ENCODE measurements around the gene MAGI1.

The MAGI1 gene

GRCh38 chr3:65988411-65989180, 50.1 kb downstream of the MAGI1 start:
- ChIA-PET POLR2A (no interaction called here), CTCF (no interaction called here)
- DNase-seq (ENCODE audit: extremely low spot score) = no peak
- no peak for TF ChIP-seq CTCF (IDR thresholded peaks at IDR 0.05; ENCODE audit: control extremely low read depth, extremely low read depth, low read depth, missing control alignments)

DNA sequence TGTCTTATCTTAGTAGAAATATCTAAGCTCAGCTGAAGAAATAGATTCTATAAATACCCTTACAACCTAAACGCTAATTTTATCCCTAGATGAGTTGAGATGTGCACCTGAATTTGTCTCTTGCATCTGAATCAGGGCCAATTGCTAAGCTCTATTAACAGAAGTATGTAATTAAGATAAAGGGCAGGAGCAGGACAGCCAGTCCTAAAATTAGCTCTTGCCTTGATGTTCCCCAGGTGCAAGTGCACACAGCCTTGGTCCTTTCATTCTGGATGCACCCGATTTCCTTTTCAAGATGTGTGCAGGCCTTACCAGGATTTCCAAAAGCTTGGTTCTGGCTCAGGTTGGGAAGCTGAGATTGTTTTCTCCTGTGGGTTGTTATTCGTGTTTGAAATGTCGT, 52.4 kb downstream of the MAGI1 start:
- no peak for DNase-seq (ENCODE audit: extremely low spot score)
- ChIA-PET POLR2A (no interaction called here), CTCF (interaction anchor here (0.6 to 1.8 kb wide), 5 partner anchors 8 to 836 kb away, joined by 3 to 9 read pairs (median 4); no protein-coding TSS in a partner anchor)
- TF ChIP-seq CTCF (IDR thresholded peaks at IDR 0.05; ENCODE audit: control extremely low read depth, extremely low read depth, low read depth, missing control alignments) = no peak

DNA sequence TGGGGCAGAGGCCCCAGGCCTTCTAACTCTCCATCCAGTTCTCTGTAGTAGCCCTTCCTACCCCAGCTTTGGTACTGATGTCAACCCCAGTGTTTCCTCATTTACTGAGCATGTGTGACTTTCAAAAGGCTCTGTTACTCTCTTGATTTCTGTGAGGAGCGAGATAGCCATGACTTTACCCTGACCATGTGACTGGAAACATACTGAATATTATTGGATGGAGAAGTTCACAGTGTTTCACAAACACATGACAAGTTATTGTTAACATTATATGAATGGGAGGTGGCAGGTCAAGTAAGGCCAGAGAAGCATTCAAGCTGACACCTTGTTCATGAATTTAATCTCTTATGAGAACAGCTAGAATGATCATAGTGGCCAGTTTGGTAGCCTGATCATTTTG, 53.7 kb downstream of the MAGI1 start:
- no peak for DNase-seq (ENCODE audit: extremely low spot score)
- ChIA-PET POLR2A (no interaction called here), CTCF (interaction anchor here (1.8 to 1.9 kb wide), 2 partner anchors 9 to 12 kb away, joined by 4 read pairs; no protein-coding TSS in a partner anchor)
- no peak for TF ChIP-seq CTCF (IDR thresholded peaks at IDR 0.05; ENCODE audit: control extremely low read depth, extremely low read depth, low read depth, missing control alignments)

DNA sequence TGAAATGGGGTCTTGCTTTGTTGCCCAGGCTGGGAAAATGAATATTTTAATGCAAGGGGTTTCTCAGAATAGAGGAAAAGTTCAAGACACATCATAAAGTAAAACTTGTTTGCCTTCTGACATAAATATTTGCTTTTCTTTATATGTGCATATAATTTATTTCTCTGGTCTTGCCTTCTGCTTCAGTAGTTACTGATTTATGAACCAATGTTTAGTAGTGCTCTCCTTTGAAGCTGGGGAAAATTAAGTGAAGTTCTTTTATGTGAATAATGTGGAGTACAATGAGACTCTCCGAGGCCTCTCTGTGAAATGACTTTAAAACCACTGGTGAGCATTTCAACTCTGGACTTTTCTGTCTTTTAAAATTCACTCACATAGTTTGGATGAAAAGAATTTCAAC, 55.6 kb downstream of the MAGI1 start:
- DNase-seq (ENCODE audit: extremely low spot score) = no peak
- POLR2A ChIA-PET = no interaction called here
- no peak for TF ChIP-seq CTCF (IDR thresholded peaks at IDR 0.05; ENCODE audit: control extremely low read depth, extremely low read depth, low read depth, missing control alignments)
- CTCF ChIA-PET = no interaction called here

DNA sequence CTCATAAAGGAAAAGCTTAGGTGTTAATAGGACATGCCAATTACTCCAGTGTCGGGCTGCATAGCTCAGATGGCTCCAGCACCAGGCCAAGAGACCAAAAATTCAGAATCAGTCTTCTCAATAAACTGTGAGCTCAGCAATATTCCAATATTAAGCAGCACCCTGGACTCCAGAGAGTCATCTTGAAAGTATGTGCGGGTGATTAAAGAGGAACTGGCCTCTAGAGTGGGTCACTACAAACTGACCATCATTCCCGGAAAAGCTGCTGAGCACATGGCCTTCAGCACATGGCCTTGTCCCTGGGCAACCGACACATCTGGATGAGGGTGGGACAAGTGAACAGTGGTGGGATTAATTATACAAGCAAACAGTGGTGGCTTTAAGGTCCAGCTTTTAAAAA, 59.0 kb downstream of the MAGI1 start:
- ChIA-PET CTCF (interaction anchor here (1.2 to 3.3 kb wide), 2 partner anchors 10 to 11 kb away, joined by 4 to 24 read pairs; no protein-coding TSS in a partner anchor), POLR2A (no interaction called here)
- no peak for DNase-seq (ENCODE audit: extremely low spot score)
- TF ChIP-seq CTCF (IDR thresholded peaks at IDR 0.05; ENCODE audit: control extremely low read depth, extremely low read depth, low read depth, missing control alignments) = no peak

DNA sequence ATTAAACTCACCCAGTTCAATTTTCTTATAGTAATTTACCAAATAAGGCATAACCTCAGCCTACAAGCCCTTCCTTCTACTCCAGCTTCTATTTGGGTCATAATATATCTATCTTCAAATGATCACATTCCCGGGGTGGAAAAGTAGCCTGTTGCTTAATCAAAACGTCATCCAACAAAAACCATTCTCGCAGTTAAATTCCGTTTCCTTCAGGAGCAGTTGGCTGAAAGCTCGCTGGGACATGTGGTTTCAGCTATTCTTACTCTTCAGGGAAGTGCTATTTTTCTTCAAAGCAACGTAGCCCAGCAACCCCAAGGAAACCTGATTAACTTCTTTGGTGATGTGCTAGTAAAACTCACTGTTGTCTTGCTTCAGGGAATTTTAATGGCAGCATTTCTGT, 59.6 kb downstream of the MAGI1 start:
- ChIA-PET CTCF (interaction anchor here (3.0 to 3.3 kb wide), 2 partner anchors 8 to 11 kb away, joined by 9 to 24 read pairs; no protein-coding TSS in a partner anchor), POLR2A (no interaction called here)
- no peak for TF ChIP-seq CTCF (IDR thresholded peaks at IDR 0.05; ENCODE audit: control extremely low read depth, extremely low read depth, low read depth, missing control alignments)
- no peak for DNase-seq (ENCODE audit: extremely low spot score)

Data from GM10248 (cell line).